ENCODE results near the gene CISD3. TPM values are rescaled to one million over a fixed set of nuclear protein-coding genes. Genes with fewer than 3 reads are reported as not detected.

The CISD3 gene
- total and polyA plus RNA-seq, 11 donors: 21.2 to 80.3 (median 65.1) TPM

DNA sequence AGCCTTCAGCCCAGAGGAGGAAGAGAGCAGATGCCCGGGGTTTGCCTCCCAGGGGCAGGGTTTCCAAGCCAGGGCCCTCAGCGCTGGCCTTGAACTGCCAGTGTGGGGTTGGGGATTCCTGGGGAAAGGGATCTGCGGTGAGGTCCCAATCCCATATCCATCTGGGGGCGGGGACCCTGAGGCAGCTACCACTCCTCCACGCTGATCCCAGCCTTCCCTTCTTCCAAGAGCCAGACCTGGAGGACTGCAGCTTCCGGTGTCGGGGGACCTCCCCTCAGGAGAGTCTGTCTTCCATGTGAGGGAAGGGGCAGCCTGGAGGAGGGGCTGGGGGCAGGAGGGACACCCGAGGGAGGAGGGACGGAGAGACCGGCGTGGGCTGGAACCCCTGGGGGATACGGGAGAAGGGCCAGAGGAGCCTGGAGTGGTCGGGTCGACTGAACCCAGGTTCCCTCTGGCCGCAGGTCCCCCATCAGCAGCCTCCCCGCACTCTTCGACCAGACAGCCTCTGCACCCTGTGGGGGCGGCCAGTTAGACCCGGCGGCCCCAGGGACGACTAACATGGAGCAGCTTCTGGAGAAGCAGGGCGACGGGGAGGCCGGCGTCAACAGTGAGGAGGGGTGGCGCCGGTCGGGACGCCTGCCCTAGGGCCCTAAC, 10.7 kb upstream of the CISD3 start:
- H3K9me3 ChIP-seq: no peaks in the 10 kb centered on the region
- 85 to 87% (median 86%) methylated on average over 26 to 29 of the region's 29 CpGs for whole genome bisulfite sequencing, 4 donors
- peaks cover 0 to 98% (median 89%) of the 10 kb centered on the region in 9 donors for H3K36me3 ChIP-seq
- no peak for TF ChIP-seq POLR2A (IDR thresholded peaks at IDR 0.05)
- TF ChIP-seq, protein P1, sequence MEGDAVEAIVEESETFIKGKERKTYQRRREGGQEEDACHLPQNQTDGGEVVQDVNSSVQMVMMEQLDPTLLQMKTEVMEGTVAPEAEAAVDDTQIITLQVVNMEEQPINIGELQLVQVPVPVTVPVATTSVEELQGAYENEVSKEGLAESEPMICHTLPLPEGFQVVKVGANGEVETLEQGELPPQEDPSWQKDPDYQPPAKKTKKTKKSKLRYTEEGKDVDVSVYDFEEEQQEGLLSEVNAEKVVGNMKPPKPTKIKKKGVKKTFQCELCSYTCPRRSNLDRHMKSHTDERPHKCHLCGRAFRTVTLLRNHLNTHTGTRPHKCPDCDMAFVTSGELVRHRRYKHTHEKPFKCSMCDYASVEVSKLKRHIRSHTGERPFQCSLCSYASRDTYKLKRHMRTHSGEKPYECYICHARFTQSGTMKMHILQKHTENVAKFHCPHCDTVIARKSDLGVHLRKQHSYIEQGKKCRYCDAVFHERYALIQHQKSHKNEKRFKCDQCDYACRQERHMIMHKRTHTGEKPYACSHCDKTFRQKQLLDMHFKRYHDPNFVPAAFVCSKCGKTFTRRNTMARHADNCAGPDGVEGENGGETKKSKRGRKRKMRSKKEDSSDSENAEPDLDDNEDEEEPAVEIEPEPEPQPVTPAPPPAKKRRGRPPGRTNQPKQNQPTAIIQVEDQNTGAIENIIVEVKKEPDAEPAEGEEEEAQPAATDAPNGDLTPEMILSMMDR (IDR thresholded peaks at IDR 0.05): no peak
- H3K27me3 ChIP-seq: no peaks in the 10 kb centered on the region
- ATAC-seq (peak in 1 of 4 donors; percentile 10), DNase-seq (no peak)
- no peak overlapping the region for H3K27ac ChIP-seq
- intact Hi-C loops (cut with DNase I): no loop called here
- peaks cover 0 to 13% (median 2%) of the 10 kb centered on the region in 12 donors for H3K4me1 ChIP-seq
- H3K4me3 ChIP-seq: no peak overlapping the region

DNA sequence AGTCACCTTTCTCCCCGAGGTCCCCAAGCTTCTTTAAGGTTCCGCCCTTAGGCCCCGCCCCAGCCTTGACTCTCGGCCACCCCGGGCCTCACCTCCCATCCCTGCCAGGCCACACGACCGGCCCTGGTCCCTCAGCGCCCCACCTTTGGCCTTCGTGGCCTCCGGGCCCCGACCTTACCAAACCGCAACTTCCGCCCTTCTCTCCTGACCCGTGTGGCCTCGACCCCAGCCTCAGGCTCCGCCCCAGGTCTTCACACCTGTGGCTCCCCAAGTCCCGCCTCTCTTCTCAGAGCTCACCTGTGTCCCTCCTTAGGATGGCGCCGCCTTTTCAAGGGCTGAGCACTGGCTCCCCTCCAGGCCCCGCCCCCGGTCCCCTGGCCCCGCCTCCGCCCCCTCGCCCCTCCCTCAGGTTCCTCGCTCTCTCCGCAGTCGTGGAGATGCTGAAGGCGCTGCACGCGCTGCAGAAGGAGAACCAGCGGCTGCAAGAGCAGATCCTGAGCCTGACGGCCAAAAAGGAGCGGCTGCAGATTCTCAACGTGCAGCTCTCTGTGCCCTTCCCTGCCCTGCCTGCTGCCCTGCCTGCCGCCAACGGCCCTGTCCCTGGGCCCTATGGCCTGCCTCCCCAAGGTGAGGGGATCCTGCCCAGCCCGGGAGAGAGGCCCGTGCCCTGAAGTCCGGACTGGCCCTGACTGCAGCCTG, 10.0 kb upstream of the CISD3 start:
- TF ChIP-seq, protein P1 (IDR thresholded peaks at IDR 0.05): no peak
- TF ChIP-seq POLR2A (IDR thresholded peaks at IDR 0.05): no peak
- H3K27me3 ChIP-seq: no peaks in the 10 kb centered on the region
- H3K9me3 ChIP-seq: no peaks in the 10 kb centered on the region
- WGBS, 4 donors: 78 to 84% (median 79%) methylated on average over 28 to 39 of the region's 39 CpGs
- H3K27ac ChIP-seq: no peak overlapping the region
- peak in 1 of 4 donors; percentile 3 for ATAC-seq
- H3K36me3 ChIP-seq: peaks cover 0 to 98% (median 89%) of the 10 kb centered on the region in 9 donors
- intact Hi-C loops (cut with DNase I): no loop called here
- peaks cover 0 to 20% (median 9%) of the 10 kb centered on the region in 12 donors for H3K4me1 ChIP-seq
- DNase-seq: no peak
- H3K4me3 ChIP-seq: no peak overlapping the region

DNA sequence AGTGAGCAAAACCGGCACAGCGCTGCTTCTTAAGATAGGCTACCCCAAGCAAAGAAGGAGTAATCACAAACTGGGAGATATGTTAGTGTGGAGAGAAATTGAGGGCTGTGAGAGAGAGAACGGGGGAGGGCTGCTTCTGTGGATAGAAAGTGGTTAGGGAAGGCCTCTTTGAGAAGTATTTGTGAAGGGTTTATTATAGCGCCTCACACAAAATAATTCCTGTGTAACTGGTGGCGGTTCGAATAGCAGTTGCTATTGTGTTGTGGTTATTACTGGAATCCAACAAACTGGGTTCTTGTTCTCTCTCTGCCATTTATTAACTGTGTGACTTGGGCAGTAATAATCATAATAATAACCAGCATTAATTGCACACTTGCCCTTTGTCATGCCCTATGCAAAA, 9.2 kb upstream of the CISD3 start:
- 86 to 90% (median 88%) methylated on average over 6 of the region's 6 CpGs for WGBS, 4 donors
- Histone ChIP-seq H3K27ac (no peak overlapping the region), H3K36me3 (peaks cover 0 to 93% (median 89%) of the 10 kb centered on the region in 9 donors), H3K9me3 (no peaks in the 10 kb centered on the region), H3K27me3 (no peaks in the 10 kb centered on the region), H3K4me1 (peaks cover 0 to 22% (median 10%) of the 10 kb centered on the region in 12 donors), H3K4me3 (no peak overlapping the region)
- DNase-seq (no peak), ATAC-seq (no peak)
- intact Hi-C loops (cut with DNase I): no loop called here
- TF ChIP-seq POLR2A (IDR thresholded peaks at IDR 0.05): no peak
- TF ChIP-seq, protein P1 (IDR thresholded peaks at IDR 0.05): no peak

DNA sequence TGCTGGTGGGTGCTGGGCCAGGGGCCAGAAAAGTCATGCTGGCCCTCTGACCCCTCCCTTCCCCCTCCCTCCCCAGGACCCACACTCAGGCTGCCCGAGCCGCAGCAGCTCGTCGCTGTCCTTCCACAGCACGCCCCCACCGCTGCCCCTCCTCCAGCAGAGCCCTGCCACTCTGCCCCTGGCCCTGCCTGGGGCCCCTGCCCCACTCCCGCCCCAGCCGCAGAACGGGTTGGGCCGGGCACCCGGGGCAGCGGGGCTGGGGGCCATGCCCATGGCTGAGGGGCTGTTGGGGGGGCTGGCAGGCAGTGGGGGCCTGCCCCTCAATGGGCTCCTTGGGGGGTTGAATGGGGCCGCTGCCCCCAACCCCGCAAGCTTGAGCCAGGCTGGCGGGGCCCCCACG, 8.3 kb upstream of the CISD3 start:
- Histone ChIP-seq H3K27ac (peak overlapping the region in 1 of 12 donors; percentile 11), H3K9me3 (no peaks in the 10 kb centered on the region), H3K27me3 (no peaks in the 10 kb centered on the region), H3K4me1 (peaks cover 0 to 22% (median 10%) of the 10 kb centered on the region in 12 donors), H3K36me3 (peaks cover 0 to 85% (median 80%) of the 10 kb centered on the region in 9 donors), H3K4me3 (no peak overlapping the region)
- no peak for ATAC-seq
- TF ChIP-seq POLR2A (IDR thresholded peaks at IDR 0.05): no peak
- TF ChIP-seq, protein P1 (IDR thresholded peaks at IDR 0.05): no peak
- DNase-seq: no peak
- intact Hi-C loops (cut with DNase I): no loop called here
- 84 to 91% (median 90%) methylated on average over 8 to 16 of the region's 16 CpGs for WGBS, 4 donors

Data from heart left ventricle (tissue), 16 donors.